Astrocyte (in vitro differentiated cells and primary cell): Measurements from ENCODE around the gene GRIN2A. TPM values are rescaled to one million over a fixed set of nuclear protein-coding genes. Genes with fewer than 3 reads are reported as not detected.
A peak's percentile ranks its signal among the peaks of the same experiment; 100 is the strongest.

ENCODE experiments used
- DNase-seq: peaks from one replicate; pipeline ENCODE4 v3.0.0-alpha.2; 2010; ENCODE audit warnings: low read depth
- FAIRE-seq: peaks from 2 replicates; lab custom pipeline; 2011; peaks lifted over from hg19 to GRCh38; lab: Jason Lieb, UNC
- H2AFZ ChIP-seq: 2 replicates; pipeline ENCODE4 v1.6.0; 2012; ENCODE audit warnings: low read depth, low read length, inconsistent platforms
- H3K27ac ChIP-seq: 2 replicates; pipeline ENCODE4 v1.5.1; 2011; ENCODE audit warnings: low read depth, low read length, inconsistent platforms
- H3K27me3 ChIP-seq: 2 replicates; pipeline ENCODE4 v1.6.0; 2011; ENCODE audit warnings: low read length, inconsistent platforms; ENCODE audit not compliant: insufficient read depth
- H3K36me3 ChIP-seq: 2 replicates; pipeline ENCODE4 v1.5.1; 2011; ENCODE audit warnings: low read length, inconsistent platforms; ENCODE audit not compliant: insufficient read depth
- H3K4me1 ChIP-seq: 2 replicates; pipeline ENCODE4 v1.5.1; 2011; ENCODE audit warnings: low read length, inconsistent platforms; ENCODE audit not compliant: insufficient read depth
- H3K4me2 ChIP-seq: 2 replicates; pipeline ENCODE4 v1.6.0; 2012; ENCODE audit warnings: low read length, inconsistent platforms
- H3K4me3 ChIP-seq: 2 replicates; pipeline ENCODE4 v1.5.1; 2011; ENCODE audit warnings: low read depth, mild to moderate bottlenecking, low read length, inconsistent platforms; ENCODE audit not compliant: insufficient read depth
- H3K79me2 ChIP-seq: 2 replicates; pipeline ENCODE4 v1.6.0; 2012; ENCODE audit warnings: mild to moderate bottlenecking, low read length, inconsistent platforms; ENCODE audit not compliant: insufficient read depth
- H3K9ac ChIP-seq: 2 replicates; pipeline ENCODE4 v1.6.0; 2012; ENCODE audit warnings: mild to moderate bottlenecking, low read length, inconsistent platforms
- H3K9me3 ChIP-seq: 2 replicates; pipeline ENCODE4 v1.5.1; 2012; ENCODE audit warnings: low read depth, mild to moderate bottlenecking, low read length, inconsistent platforms; ENCODE audit not compliant: insufficient read depth
- H4K20me1 ChIP-seq: 2 replicates; pipeline ENCODE4 v1.6.0; 2012; ENCODE audit warnings: low read length, inconsistent platforms; ENCODE audit not compliant: insufficient read depth
- H3K27ac Mint-ChIP-seq: one replicate; pipeline ENCODE4 v1.8.0; 2021; ENCODE audit warnings: mild to moderate bottlenecking, mixed read lengths; ENCODE audit not compliant: unreplicated experiment
- H3K27me3 Mint-ChIP-seq: one replicate; pipeline ENCODE4 v1.8.0; 2021; ENCODE audit warnings: low read depth, mixed read lengths; ENCODE audit not compliant: unreplicated experiment
- H3K36me3 Mint-ChIP-seq: one replicate; pipeline ENCODE4 v1.8.0; 2021; ENCODE audit warnings: low read depth, mixed read lengths; ENCODE audit not compliant: unreplicated experiment
- H3K4me1 Mint-ChIP-seq: one replicate; pipeline ENCODE4 v1.8.0; 2021; ENCODE audit warnings: low read depth, mixed read lengths; ENCODE audit not compliant: unreplicated experiment
- H3K4me3 Mint-ChIP-seq: one replicate; pipeline ENCODE4 v1.8.0; 2021; ENCODE audit warnings: mild to moderate bottlenecking, moderate library complexity, mixed read lengths; ENCODE audit not compliant: unreplicated experiment
- H3K9me3 Mint-ChIP-seq: one replicate; pipeline ENCODE4 v1.8.0; 2021; ENCODE audit warnings: mild to moderate bottlenecking, mixed read lengths; ENCODE audit not compliant: unreplicated experiment
- CTCF ChIP-seq: IDR thresholded peaks from 2 replicates; pipeline ENCODE4 v1.5.1; 2011; ENCODE audit warnings: low read depth, mild to moderate bottlenecking, inconsistent platforms, low read length, moderate library complexity; ENCODE audit not compliant: insufficient read depth
- EZH2 ChIP-seq: IDR thresholded peaks from 2 replicates; pipeline ENCODE4 v1.6.1; 2012; ENCODE audit warnings: mild to moderate bottlenecking, low read length, inconsistent platforms; ENCODE audit not compliant: insufficient read depth
- total RNA-seq: library from RNA; stranded (reverse); gene quantifications from 2 replicates; pipeline ENCODE4 v1.2.1, GENCODE V29; 2021

Gene GRIN2A
- total RNA-seq, 1 donor from 2014 or later, result 0.68 TPM

DNA sequence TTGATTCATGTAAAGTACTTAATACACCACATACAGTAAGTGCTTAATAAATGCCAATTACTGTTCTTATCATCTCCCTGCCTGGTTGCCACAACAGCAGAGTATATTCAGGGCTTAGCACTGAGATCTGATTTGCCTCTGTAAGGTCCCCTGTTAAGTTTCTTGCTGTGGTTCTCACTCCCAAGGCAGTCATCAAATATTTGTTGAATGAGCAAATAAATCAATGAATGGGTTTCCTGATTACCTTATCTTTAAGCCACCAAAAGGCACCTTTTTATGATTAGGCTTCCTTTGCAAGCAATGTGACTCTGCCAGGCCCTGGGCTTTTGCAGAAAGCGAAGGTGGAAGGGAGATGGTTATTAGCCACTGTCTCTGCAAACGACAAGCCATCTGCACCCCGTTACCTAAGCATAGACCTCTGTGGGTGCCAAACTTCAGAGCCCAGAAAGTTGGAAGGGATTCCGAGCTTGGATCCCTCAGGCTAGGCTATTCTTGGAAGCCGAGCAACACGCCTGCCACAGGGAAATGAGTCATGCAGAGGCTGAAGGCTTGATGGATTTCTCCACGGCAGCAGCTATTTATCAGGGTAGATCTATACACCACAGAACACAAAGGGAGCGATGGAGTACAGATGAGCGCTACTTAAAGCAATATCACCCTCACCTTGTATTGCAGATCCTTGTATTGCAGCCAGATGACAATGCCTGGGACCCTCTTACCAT, 102.0 kb downstream of the GRIN2A start:
- peak overlapping the region; percentile 90 for H3K27ac Mint-ChIP-seq
- no peak for TF ChIP-seq CTCF
- no peak for TF ChIP-seq EZH2
- peaks cover 38% of the 10 kb centered on the region for H3K4me1 ChIP-seq
- peak overlapping the region; percentile 81 for H3K4me2 ChIP-seq
- H3K4me1 Mint-ChIP-seq, result peaks cover 32% of the 10 kb centered on the region
- H3K27ac ChIP-seq, result peak overlapping the region; percentile 75
- H3K4me3 Mint-ChIP-seq, result peak overlapping the region; percentile 5
- H3K9ac ChIP-seq, result peak overlapping the region; percentile 63
- no peaks in the 10 kb centered on the region for H3K9me3 ChIP-seq
- H2AFZ ChIP-seq, result no peak overlapping the region
- H3K79me2 ChIP-seq, result no peaks in the 10 kb centered on the region
- DNase-seq (peak; percentile 96), FAIRE-seq (no peak)
- H3K27me3 Mint-ChIP-seq, result no peaks in the 10 kb centered on the region
- no peaks in the 10 kb centered on the region for H4K20me1 ChIP-seq
- no peaks in the 10 kb centered on the region for H3K27me3 ChIP-seq
- H3K4me3 ChIP-seq, result peak overlapping the region; percentile 24
- peaks cover 6% of the 10 kb centered on the region for H3K9me3 Mint-ChIP-seq
- no peaks in the 10 kb centered on the region for H3K36me3 Mint-ChIP-seq
- H3K36me3 ChIP-seq, result no peaks in the 10 kb centered on the region

DNA sequence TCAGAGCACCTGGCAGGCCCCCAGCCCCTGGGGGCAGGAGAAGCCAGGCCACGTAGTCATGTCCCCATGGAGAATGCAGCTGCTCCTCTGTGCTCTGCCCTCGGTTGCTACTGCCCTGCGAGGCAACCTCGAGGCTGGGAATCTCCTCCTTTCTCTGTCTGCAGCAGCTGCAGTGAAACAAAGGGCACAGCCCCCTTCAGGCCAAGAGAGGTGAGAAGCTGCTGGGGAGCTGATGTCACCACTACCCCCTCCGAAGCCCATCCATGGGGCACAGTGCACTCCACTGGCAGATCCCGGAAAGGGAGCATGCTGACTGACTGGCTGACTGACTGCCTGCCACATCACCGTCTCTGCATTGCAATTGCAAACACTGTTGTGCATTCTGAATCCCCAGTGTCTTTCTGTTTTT, 103.7 kb downstream of the GRIN2A start:
- H3K36me3 ChIP-seq, result no peaks in the 10 kb centered on the region
- H4K20me1 ChIP-seq, result no peaks in the 10 kb centered on the region
- peaks cover 32% of the 10 kb centered on the region for H3K4me1 Mint-ChIP-seq
- no peak for TF ChIP-seq CTCF
- TF ChIP-seq EZH2, result no peak
- no peaks in the 10 kb centered on the region for H3K36me3 Mint-ChIP-seq
- no peaks in the 10 kb centered on the region for H3K79me2 ChIP-seq
- H3K27me3 ChIP-seq, result no peaks in the 10 kb centered on the region
- H3K27ac Mint-ChIP-seq, result no peak overlapping the region
- no peaks in the 10 kb centered on the region for H3K27me3 Mint-ChIP-seq
- no peak for DNase-seq
- H3K9me3 ChIP-seq, result no peaks in the 10 kb centered on the region
- H3K4me3 Mint-ChIP-seq, result no peak overlapping the region
- peaks cover 6% of the 10 kb centered on the region for H3K9me3 Mint-ChIP-seq
- H3K4me3 ChIP-seq, result no peak overlapping the region
- FAIRE-seq, result no peak
- peaks cover 38% of the 10 kb centered on the region for H3K4me1 ChIP-seq
- no peak overlapping the region for H3K27ac ChIP-seq
- no peak overlapping the region for H2AFZ ChIP-seq
- H3K9ac ChIP-seq, result peak overlapping the region; percentile 20
- H3K4me2 ChIP-seq, result no peak overlapping the region

- no peak for TF ChIP-seq CTCF
- no peak for TF ChIP-seq EZH2
- H3K27ac Mint-ChIP-seq, result no peak overlapping the region
- no peak overlapping the region for H3K27ac ChIP-seq
Measured at GRCh38 chr16:10077861-10078260, 104.4 kb downstream of the GRIN2A start.

More at GRCh38 chr16:10077861-10078260, 104.4 kb downstream of the GRIN2A start:
- H3K27me3 Mint-ChIP-seq, result no peaks in the 10 kb centered on the region
- Histone ChIP-seq H3K9ac (peak overlapping the region; percentile 20), H4K20me1 (no peaks in the 10 kb centered on the region), H3K79me2 (no peaks in the 10 kb centered on the region), H3K4me3 (no peak overlapping the region), H3K4me2 (no peak overlapping the region), H3K36me3 (no peaks in the 10 kb centered on the region), H3K9me3 (no peaks in the 10 kb centered on the region), H3K27me3 (no peaks in the 10 kb centered on the region), H2AFZ (no peak overlapping the region), H3K4me1 (peaks cover 38% of the 10 kb centered on the region)
- FAIRE-seq (no peak), DNase-seq (no peak)
- H3K9me3 Mint-ChIP-seq, result peaks cover 6% of the 10 kb centered on the region
- no peaks in the 10 kb centered on the region for H3K36me3 Mint-ChIP-seq
- H3K4me1 Mint-ChIP-seq, result peaks cover 32% of the 10 kb centered on the region
- H3K4me3 Mint-ChIP-seq, result no peak overlapping the region
